ENCODE data around the gene CATSPERE.
"Not testable (repeated sequence)": the region's sequence is repeated elsewhere in the genome, so short reads cannot be mapped to it uniquely, and the experiment has no call there.

Gene CATSPERE

GRCh38 chr1:244556263-244556662, 95.2 kb downstream of the CATSPERE start:
- no peak for DNase-seq

DNA sequence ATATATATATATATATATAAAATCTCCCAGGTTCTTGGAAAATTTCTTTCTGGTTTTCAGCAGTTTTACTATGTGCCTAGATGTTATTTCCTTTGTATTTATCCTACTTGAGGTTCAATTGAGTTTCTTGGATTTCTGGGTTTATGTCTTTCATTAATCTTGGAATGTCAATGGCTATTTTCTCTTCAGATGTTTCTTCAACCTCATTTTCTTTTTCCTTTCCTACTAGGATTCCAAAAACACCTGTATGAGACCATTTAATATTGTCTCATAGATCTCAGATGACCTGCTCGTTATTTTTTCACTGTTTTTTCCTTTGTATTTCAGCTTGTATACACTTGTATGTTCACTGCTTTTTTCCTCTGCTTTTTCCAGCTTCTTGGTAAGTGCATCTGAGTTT, 96.5 kb downstream of the CATSPERE start:
- no peak for DNase-seq

GRCh38 chr1:244559561-244559960, 98.5 kb downstream of the CATSPERE start:
- no peak for DNase-seq

DNA sequence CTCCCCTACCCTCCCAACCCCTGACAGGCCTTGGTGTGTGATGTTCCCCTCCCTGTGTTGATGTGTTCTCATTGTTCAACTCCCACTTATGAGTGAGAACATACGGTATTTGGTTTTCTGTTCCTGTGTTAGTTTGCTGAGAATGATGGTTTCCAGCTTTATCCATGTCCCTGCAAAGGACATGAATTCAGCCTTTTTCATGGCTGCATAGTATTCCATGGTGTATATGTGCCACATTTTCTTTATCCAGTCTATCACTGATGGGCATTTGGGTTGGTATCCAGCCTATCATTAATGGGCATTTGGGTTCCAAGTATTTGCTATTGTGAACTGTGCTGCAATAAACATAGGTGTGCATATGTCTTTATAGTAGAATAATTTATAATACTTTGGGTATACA, 101.8 kb downstream of the CATSPERE start:
- not testable (repeated sequence) for DNase-seq

DNA sequence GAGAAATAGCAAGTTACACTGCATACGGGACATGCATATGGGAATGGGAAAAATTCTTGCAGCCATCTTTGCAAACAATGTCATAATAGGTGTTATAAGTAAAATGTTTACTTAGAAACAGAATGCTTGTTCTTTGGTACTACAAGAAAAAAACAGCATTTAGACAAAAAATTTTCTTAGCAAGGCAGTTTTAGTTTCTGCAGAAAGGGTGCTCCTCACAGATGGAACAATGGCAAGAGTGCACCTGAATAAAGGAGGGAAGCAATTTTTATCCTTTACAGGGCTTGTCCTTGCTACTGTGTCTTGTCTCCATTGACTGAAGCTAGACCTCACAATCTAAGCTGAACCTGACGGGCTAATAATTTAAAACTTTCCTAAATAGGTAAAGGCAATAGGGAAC, 112.7 kb downstream of the CATSPERE start:
- no peak for DNase-seq

- no peak for DNase-seq
These were observed 115.3 kb downstream of the CATSPERE start for GRCh38 chr1:244576259-244576892.

DNA sequence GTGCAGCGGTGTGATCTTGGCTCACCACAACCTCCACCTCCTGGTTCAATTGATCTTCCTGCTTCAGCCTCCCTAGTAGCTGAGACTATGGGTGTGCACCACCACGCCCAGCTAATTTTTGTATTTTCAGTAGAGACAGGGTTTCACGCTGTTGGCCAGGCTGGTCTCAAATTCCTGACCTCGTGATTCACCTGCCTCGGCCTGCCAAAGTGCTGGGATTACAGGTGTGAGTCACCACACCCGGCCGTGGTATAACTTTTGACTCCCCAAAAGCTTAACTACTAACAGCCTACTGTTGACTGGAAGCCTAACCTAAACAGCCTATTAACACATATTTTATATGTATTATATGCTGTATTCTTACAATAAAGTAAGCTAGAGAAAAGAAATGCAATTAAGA, 117.1 kb downstream of the CATSPERE start:
- DNase-seq: not testable (repeated sequence)

- no peak for DNase-seq
These were observed 122.4 kb downstream of the CATSPERE start for GRCh38 chr1:244583358-244583982.

DNA sequence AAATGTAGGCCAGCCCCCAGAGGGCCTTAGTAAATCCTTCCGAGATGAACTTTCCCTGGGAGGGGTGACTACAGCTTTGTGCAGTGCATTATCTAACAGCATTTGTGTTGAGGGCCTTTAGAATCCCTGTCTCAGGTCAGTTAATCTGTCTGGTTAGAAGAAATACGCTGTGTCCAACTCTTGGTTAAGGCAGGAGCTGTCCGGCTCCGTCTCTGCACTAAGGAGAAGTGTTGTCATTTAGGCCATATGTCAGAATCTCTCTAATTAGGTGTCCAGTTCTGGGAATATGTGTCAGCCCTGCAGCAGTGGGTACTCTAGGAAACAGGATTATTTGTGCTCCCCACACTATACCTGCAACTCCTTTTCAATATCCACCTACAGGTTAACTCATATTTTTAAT, 124.8 kb downstream of the CATSPERE start:
- DNase-seq: no peak

GRCh38 chr1:244590670-244591069, 129.6 kb downstream of the CATSPERE start:
- no peak for DNase-seq

- DNase-seq: no peak
These were observed 137.5 kb downstream of the CATSPERE start for GRCh38 chr1:244598611-244599010.

DNA sequence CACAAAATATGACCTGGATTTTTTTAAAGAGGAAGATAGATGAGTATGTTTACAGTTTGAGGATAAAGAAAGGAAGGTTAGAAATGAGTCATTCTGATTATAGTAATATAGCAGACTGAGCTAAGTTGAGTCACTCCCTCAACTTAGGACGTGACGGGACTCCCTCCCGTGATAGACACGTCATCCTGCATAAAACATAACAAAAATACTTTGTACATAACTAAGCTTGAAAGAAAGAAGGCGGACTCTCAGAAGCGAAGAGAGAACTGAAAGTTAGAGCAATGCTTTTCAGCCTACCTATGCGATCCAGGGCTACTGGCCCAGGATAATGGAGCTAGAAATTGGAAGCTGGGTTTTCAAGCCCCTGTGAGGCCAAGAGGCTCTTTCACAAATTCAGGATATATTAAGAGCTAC, 138.9 kb downstream of the CATSPERE start:
- no peak for DNase-seq

DNA sequence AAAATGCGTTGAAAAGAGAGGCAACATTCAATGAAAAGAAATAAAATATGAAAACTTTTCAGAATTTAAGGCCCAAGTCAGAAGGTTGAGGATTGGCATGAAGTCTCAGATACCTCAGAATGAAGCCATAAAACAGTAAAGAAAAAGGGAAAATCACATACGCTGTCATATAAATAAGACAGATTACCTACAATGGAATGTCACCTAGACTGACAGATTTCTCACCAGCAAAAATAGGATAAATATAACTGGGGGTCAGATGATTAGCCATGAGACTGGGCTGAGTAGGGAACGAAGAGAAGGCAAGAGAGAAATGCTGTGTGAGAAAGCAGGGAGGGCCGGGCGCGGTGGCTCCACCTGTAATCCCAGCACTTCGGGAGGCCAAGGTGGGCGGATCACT, 140.3 kb downstream of the CATSPERE start:
- DNase-seq: no peak

DNA sequence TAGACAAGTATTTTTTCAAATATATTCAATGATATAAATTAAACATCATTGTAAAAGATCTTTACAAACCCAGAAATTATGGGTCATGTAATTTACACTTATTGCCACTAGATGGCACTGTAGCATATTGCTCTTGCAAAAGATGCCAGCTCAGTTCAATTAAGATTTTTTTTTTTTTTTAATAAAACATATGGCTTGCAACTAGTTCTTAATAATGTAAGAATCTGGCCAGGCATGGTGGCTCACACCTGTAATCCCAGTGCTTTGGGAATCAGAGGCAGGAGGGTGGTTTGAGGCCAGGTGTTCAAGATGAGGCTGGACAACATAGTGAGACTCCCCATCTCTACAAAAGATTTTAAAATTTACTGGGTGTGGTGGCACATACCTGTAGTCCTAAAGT, 142.4 kb downstream of the CATSPERE start:
- DNase-seq: peak in 1 of 2 experiments; percentile 30

DNA sequence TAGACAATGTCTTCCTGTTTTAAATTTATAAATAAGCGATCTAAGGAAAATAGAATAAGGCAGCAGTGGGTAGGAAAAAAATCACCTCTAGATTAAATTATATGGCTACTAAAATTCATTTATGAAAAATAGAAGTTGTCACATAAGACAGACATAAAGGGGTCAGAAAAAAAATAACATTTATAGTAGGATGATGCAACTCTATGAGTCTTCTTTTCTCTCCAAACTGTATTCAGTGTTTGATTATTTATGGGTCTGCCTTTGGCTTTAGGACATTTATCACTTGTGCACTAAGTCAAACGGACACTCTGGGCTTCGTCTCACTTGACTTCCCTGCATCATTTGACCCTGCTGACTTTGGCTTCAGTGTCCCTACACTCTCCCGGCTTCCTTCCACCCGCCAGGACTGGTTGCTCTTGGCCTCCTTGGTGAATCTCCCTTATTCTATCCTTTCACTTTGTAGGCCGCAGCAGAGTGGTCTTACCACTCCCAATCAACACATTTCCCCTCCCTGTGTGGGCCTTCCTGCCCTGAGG, 144.8 kb downstream of the CATSPERE start:
- DNase-seq: no peak

DNA sequence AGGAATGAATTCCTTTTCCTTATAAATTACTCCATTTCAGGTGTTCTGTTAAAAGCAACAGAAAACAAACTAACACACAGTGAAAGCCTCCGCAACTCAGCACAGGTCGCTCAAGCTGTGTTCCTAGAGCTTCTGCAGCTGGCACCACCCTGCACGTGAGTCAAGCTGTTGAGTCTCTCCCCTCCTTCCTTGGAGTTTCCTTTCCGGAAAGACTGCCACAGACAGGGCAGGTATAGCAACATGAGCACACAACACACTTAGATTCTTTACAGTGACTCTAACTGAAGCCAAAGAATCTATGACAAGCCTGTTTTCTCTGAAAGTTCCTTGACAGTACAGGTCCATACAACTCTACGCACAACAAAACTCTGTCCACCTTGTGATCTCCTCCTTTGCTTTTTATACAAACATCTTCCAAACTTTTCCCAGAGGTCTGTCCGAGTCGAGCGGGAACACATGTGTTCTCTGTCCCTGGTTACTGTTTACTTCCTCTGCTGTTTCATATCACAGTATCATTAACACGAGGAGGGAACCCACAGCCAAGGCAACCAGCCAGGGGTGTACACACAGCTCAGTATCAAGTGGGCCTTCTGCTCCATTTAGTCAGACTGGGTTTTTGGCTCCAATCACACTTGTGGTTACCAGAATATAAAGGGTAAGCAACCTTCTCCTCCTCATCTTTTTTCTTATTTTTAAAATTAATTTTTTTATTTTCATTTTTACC, 153.2 kb downstream of the CATSPERE start:
- DNase-seq: no peak

DNA sequence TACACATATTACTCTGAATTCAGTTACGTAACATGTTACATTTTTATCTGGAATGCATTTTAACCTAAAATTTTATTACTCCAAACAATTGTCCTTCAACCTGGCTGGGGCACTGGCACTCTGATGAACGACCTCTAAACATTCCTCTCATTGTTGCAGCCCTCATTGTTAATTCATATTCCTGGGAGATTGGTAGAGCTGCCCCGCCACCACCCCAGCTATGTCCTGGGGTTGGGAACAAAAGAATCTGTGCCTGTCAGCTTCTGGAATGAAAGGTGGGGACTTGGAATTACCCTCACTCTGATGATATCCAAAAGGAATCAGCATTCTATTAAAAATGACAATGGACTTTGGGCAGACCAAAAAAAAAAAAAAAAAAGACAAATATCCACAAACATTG, 153.8 kb downstream of the CATSPERE start:
- DNase-seq: no peak

- DNase-seq: no peak
These were observed 154.2 kb downstream of the CATSPERE start for GRCh38 chr1:244615301-244615700.

- DNase-seq: no peak
These were observed 165.6 kb downstream of the CATSPERE start for GRCh38 chr1:244626709-244627108.

GRCh38 chr1:244628789-244629188, 167.7 kb downstream of the CATSPERE start:
- DNase-seq: no peak

DNA sequence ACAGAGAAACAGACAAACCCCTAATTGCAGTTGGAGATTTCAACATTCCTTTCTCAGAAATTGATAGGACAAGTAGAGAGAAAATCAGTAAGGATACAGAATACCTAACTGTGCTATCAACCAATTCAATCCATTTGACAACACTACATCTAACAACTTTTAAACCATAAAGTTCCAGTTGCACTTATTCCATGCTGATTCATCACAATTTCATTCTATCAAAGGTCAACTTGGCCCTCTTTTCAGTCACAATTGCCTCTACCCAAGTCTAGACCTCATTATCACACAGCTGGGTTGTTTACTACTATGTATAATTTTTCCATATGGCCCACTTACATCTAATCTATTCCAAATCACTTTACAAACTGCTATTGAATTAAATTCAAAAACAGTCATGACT, 172.1 kb downstream of the CATSPERE start:
- DNase-seq: no peak

DNA sequence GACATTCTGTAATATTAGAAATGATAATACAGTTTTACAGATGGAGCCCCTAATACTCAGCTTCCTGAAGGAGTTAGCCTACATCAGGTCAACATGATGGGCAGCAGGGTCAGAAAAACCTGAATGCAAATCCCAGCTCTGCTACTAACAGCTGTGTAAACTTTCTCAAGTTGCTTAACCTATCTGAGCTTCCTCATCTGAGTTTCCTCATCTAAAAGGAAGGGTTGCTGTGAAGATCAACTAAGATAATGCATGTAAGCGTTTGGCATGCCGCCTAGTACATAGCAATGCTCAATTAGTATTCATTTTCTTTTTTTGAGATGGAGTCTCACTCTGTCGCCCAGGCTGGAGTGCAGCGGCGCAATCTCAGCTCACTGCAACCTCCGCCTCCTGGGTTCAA, 173.5 kb downstream of the CATSPERE start:
- DNase-seq: no peak

DNA sequence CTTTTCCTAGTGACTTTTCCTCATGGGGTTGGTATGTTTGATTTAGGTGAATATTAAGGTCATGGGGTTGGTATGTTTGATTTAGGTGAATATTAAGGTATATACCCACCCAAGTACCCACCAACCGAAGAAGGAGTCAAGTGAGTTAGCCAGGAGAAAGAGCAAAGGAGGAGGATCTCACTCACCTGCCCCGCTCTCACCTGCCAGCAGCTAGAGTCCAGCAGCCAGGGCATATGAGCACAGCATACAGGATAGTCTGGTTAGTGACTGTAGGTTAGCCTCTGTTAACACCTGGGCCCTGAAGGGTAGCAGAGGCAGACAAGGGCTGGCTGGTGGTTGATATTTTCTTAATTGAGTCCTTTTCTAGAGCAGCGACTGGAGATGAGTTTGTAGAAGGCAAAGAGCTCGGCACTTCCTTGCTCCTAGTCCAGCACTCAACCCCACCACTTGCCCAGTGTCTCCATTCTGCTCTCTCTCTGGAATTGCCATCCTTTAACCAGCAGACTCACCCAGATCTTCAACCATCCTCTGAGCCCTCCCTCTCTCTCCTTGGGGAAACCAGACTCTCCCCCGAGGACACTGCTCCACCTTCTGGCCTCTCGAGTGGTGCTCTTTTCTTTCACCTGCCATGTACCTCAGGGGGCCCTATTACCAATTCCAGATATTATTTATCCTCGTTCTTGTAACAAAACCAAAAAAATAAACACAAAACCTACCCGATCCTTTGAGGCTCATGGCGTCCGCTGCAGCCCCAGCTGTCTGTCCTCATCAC, 175.6 kb downstream of the CATSPERE start:
- DNase-seq: no peak

Measured in NCI-H1930 (cell line).